ENCODE data around the gene C1orf115.

Gene C1orf115

GRCh38 chr1:220690140-220691052, at the start of gene C1orf115:
C1orf115 (plus strand) TSS chr1:220690363; CDS start chr1:220690403, 40 bp downstream.
- peak; percentile 91 to 95 for DNase-seq (ENCODE audit: low read depth in 1 of 2, low spot score in 1 of 2)
- TF ChIP-seq JUND (IDR thresholded peaks at IDR 0.05; ENCODE audit: low read depth): no peak
- in situ Hi-C loops (cut with HindIII; ENCODE audit: low pct_unique_long_range_greater_than_20kb, low sequenced_read_pairs): no loop called here

DNA sequence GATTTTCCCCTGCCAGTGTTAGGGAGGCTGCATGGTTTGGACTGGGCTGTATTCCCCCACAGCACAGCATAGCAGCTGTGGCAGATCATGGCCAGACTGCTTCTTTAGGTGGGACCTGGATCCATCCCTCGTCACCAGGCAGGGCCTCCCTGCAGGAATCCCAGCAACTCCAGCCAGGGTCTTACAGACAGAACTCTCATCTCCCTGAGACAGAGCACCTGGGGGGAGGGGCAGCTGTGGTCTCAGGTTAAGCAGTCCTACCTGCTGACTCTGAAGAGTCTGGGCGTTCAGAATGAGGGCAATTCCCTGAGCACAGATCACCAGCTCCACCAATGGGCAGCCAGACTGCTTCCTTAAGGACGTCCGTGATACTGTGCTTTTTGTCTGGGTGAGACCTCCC, 47.9 kb upstream of the C1orf115 start:
- in situ Hi-C loops (cut with HindIII; ENCODE audit: low pct_unique_long_range_greater_than_20kb, low sequenced_read_pairs): no loop called here
- TF ChIP-seq JUND (IDR thresholded peaks at IDR 0.05; ENCODE audit: low read depth): no peak
- DNase-seq (ENCODE audit: low read depth in 1 of 2, low spot score in 1 of 2): no peak

DNA sequence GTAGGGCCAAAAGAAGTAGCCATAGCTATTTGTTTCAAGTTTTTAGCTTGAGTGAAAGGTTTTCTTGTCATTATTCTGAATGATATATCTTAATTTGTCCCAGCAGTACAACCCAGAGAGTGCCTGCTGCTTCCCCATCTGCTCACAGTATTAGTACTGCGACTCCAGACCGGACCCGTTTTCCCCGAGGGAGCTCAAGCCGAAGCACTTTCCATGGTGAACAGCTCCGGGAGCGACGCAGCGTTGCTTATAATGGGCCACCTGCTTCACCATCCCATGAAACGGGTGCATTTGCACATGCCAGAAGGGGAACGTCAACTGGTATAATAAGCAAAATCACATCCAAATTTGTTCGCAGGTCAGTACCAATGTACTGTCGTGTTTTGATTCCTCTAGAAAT, 37.2 kb upstream of the C1orf115 start:
- in situ Hi-C loops (cut with HindIII; ENCODE audit: low pct_unique_long_range_greater_than_20kb, low sequenced_read_pairs): no loop called here
- no peak for TF ChIP-seq JUND (IDR thresholded peaks at IDR 0.05; ENCODE audit: low read depth)
- DNase-seq (ENCODE audit: low read depth in 1 of 2, low spot score in 1 of 2): no peak

DNA sequence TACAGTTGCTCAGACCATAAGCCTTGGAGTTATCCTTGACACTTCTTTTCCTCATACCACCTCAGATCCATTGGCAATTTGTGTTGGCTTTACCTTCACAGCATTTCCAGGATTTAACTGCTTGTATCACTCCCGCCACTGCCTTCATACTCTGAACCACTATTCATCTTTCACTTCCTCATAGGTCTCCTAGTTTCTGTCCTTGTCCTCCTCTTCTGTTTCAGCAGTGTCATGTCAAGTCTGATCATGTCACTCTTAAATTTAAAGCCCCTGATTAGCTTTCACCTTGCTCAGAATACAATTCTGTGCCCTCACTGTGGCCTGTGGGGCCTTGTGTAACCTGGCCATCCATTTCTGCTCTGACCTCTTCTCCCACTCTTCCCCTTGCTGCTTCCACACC, 34.7 kb upstream of the C1orf115 start:
- TF ChIP-seq JUND (IDR thresholded peaks at IDR 0.05; ENCODE audit: low read depth): no peak
- DNase-seq (ENCODE audit: low read depth in 1 of 2, low spot score in 1 of 2): no peak
- in situ Hi-C loops (cut with HindIII; ENCODE audit: low pct_unique_long_range_greater_than_20kb, low sequenced_read_pairs): no loop called here

DNA sequence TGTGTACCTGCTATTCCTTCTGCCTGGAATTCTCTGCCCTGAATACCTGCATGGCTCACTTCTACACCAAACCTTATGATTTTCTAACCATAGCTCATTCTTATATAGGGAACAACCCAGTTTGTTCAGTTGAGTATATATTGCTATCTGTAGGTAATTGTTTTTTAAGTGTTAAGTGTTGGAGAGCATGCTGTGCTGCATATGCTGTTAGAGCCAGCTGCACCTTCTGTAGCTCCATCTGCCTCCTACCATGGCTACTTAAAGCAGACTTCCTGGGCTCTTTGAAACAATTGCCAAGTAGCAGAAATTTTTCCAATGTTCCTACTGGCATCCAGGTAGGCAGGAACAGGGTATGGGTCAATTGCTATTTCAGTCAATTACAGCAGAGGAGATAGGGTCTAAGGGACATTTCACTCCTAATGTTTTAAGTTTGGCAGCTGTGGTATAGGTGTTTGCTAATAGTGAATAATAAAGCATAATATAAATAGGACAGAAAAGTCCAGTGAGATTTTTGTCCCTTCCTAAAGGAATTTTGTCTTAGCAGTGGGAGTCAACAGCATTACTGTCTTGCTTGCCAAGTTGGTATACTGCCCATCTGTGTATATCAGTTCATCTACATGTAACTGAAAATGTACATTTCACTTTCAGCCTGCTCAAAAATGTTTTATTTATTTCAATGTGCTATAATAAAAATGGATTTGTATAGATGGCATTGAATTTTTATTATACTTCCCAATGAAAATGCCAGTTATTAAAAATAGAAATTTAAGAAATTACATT, 34.0 kb upstream of the C1orf115 start:
- in situ Hi-C loops (cut with HindIII; ENCODE audit: low pct_unique_long_range_greater_than_20kb, low sequenced_read_pairs): no loop called here
- TF ChIP-seq JUND (IDR thresholded peaks at IDR 0.05; ENCODE audit: low read depth): no peak
- DNase-seq (ENCODE audit: low read depth in 1 of 2, low spot score in 1 of 2): no peak

DNA sequence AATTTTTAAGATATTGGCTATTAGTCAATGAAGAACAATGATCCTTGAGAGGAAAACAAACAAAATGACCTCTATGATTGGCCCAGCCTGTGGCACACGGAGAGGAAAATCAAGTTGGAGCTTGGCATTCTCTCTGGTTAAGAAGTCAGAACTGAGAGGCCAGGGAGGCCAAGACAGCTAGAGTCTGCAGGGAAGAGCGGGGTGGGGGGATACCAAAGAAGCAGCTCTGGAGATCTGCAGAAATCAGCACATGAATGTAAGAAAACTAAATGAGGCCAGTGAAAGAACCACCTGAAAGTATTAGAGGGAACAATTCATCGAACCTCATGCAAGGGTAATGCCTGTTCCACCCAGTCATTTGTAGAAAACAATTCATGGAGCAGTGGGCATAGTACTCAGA, 23.8 kb upstream of the C1orf115 start:
- TF ChIP-seq JUND (IDR thresholded peaks at IDR 0.05; ENCODE audit: low read depth): no peak
- DNase-seq (ENCODE audit: low read depth in 1 of 2, low spot score in 1 of 2): no peak
- in situ Hi-C loops (cut with HindIII; ENCODE audit: low pct_unique_long_range_greater_than_20kb, low sequenced_read_pairs): no loop called here

DNA sequence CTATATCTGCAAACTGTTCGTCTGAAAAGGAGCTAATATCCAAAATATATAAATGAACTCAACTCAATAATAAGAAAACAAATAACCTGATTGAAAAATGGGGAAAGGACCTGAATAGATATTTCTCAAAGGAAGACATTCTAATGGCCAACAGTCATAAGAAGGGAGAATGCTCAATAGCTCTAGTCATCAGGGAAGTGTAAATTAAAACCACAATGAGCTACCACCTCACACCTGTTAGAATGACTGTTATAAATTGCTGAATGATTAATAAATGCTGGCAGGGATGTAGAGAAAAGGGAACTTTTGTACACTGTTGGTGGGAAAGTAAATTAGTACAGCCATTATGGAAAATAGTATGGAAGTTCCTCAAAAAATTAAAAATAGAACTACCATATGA, 21.2 kb upstream of the C1orf115 start:
- no peak for TF ChIP-seq JUND (IDR thresholded peaks at IDR 0.05; ENCODE audit: low read depth)
- no peak for DNase-seq (ENCODE audit: low read depth in 1 of 2, low spot score in 1 of 2)
- in situ Hi-C loops (cut with HindIII; ENCODE audit: low pct_unique_long_range_greater_than_20kb, low sequenced_read_pairs): no loop called here

DNA sequence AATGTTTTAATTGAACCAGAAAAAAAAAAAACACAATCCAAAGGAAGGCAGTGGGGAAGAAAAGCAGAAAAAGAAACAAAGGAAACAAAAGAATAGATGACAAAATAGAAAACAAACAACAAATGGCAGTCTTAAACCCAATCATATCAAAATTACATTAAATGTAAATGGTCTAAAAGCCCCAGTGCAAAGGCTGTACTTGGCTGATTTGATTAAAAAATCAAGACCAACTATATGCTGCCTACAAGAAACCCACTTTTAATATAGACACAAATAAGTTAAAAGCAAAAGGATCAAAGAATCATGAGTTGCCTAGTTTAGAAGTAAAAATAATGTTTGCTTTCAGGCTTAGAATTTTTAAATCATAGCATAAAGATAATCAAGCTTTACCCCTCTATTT, 19.8 kb upstream of the C1orf115 start:
- DNase-seq (ENCODE audit: low read depth in 1 of 2, low spot score in 1 of 2): no peak
- in situ Hi-C loops (cut with HindIII; ENCODE audit: low pct_unique_long_range_greater_than_20kb, low sequenced_read_pairs): no loop called here
- TF ChIP-seq JUND (IDR thresholded peaks at IDR 0.05; ENCODE audit: low read depth): no peak

GRCh38 chr1:220673921-220674320, 16.2 kb upstream of the C1orf115 start:
- DNase-seq (ENCODE audit: low read depth in 1 of 2, low spot score in 1 of 2): no peak
- in situ Hi-C loops (cut with HindIII; ENCODE audit: low pct_unique_long_range_greater_than_20kb, low sequenced_read_pairs): no loop called here
- TF ChIP-seq JUND (IDR thresholded peaks at IDR 0.05; ENCODE audit: low read depth): no peak

DNA sequence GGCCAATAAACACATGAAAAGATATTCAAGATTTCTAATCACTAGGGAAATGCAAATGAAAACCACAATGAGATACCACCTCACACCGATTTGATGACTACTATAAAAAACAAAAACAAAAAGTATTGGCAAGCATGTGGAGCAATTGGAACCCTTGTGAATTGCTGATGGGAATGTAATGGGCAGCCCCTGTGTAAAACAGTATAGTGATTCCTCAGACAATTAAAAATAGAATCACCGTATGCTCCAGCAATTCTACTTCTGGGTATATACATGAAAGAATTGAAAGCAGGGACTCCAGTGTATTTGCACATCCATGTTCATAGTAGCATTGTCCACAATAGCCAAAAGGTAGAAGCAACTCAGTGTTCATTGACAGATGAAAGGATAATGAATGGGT, 12.9 kb upstream of the C1orf115 start:
- no peak for TF ChIP-seq JUND (IDR thresholded peaks at IDR 0.05; ENCODE audit: low read depth)
- no peak for DNase-seq (ENCODE audit: low read depth in 1 of 2, low spot score in 1 of 2)
- in situ Hi-C loops (cut with HindIII; ENCODE audit: low pct_unique_long_range_greater_than_20kb, low sequenced_read_pairs): no loop called here

- no peak for TF ChIP-seq JUND (IDR thresholded peaks at IDR 0.05; ENCODE audit: low read depth)
- in situ Hi-C loops (cut with HindIII; ENCODE audit: low pct_unique_long_range_greater_than_20kb, low sequenced_read_pairs): no loop called here
- peak; percentile 69 to 72 for DNase-seq (ENCODE audit: low read depth in 1 of 2, low spot score in 1 of 2)
Observed at GRCh38 chr1:220680085-220680687, 10.0 kb upstream of the C1orf115 start.

DNA sequence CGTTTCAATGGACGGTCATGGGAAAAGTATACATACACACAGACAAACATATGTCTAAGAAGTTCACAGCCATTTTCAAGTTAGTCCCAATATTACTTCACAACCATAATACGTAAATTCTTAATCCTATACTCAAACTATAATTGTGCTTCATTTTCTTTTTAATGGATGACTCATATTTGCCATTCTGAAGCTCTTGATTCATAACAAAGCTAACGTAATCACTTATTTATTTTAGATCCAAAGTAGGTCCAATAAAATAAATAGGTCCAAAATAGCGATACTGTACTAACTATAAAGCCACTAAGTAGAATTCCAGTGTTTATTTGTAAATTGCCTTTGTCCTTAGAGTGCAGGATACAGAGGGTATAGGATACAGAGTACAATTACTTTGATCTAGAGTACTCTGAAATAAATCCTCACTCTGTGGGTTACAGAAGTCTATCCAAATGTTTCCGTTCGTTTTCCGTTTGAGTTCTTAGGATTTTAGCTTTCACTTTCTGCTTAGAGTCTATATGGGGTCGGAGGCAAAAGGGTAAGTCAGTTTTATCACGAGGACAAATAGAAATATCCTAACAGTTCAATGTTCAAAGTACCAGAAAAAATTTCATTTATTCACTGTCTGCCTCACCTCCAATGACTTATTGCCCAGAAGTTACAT, 8.8 kb upstream of the C1orf115 start:
- DNase-seq (ENCODE audit: low read depth in 1 of 2, low spot score in 1 of 2): no peak
- no peak for TF ChIP-seq JUND (IDR thresholded peaks at IDR 0.05; ENCODE audit: low read depth)
- in situ Hi-C loops (cut with HindIII; ENCODE audit: low pct_unique_long_range_greater_than_20kb, low sequenced_read_pairs): no loop called here

Measured in T47D (cell line).